ENCODE measurements around the gene NECTIN4.

NECTIN4 gene

GRCh38 chr1:161096530-161096929 lies 7.2 kb upstream of the NECTIN4 start:
- no peak overlapping the region for H3K4me2 ChIP-seq (ENCODE audit: low read depth, low read length)
- no peak overlapping the region for H3K27ac ChIP-seq (ENCODE audit: low read length)

GRCh38 chr1:161096015-161096414 lies 6.7 kb upstream of the NECTIN4 start:
- no peak overlapping the region for H3K4me2 ChIP-seq (ENCODE audit: low read depth, low read length)

More at GRCh38 chr1:161096530-161096929, 7.2 kb upstream of the NECTIN4 start:
- H3K9ac ChIP-seq (ENCODE audit: low read length) = no peak overlapping the region
- no peaks in the 10 kb centered on the region for H3K79me2 ChIP-seq (ENCODE audit: low read length)
- no peaks in the 10 kb centered on the region for H3K36me3 ChIP-seq (replicated peaks; ENCODE audit: insufficient read depth, low read length)
- H3K27me3 ChIP-seq (replicated peaks; ENCODE audit: insufficient read depth, low read length) = no peaks in the 10 kb centered on the region
- no peak for DNase-seq
- no peak overlapping the region for H3K4me3 ChIP-seq (ENCODE audit: low read length)
- H3F3A ChIP-seq (ENCODE audit: insufficient read depth, low read length) = peaks cover 26% of the 10 kb centered on the region
- H3K4me1 ChIP-seq (ENCODE audit: low read length) = peaks cover 14% of the 10 kb centered on the region
- TF ChIP-seq EZH2 (optimal IDR thresholded peaks at IDR 0.05; ENCODE audit: low read depth, low read length) (no peak), CTCF (IDR thresholded peaks at IDR 0.05; ENCODE audit: low read length) (no peak), EZH2phosphoT487 (IDR thresholded peaks at IDR 0.05; ENCODE audit: low read length) (no peak)
- H2AFZ ChIP-seq (ENCODE audit: low read length) = no peak overlapping the region
- H3K9me2 ChIP-seq (replicated peaks; ENCODE audit: insufficient read depth, low read length) = no peaks in the 10 kb centered on the region
- no peaks in the 10 kb centered on the region for H4K20me1 ChIP-seq (ENCODE audit: insufficient read depth, low read length)
- H3K9me3 ChIP-seq (replicated peaks; ENCODE audit: insufficient read depth, low read length) = no peaks in the 10 kb centered on the region

GRCh38 chr1:161095230-161095629 lies 5.9 kb upstream of the NECTIN4 start:
- H3K36me3 ChIP-seq (replicated peaks; ENCODE audit: insufficient read depth, low read length) = no peaks in the 10 kb centered on the region
- H3K27me3 ChIP-seq (replicated peaks; ENCODE audit: insufficient read depth, low read length) = no peaks in the 10 kb centered on the region
- H3K4me2 ChIP-seq (ENCODE audit: low read depth, low read length) = no peak overlapping the region
- no peak overlapping the region for H3K9ac ChIP-seq (ENCODE audit: low read length)
- no peak overlapping the region for H2AFZ ChIP-seq (ENCODE audit: low read length)
- DNase-seq = no peak
- no peak overlapping the region for H3K4me3 ChIP-seq (ENCODE audit: low read length)
- H3K27ac ChIP-seq (ENCODE audit: low read length) = no peak overlapping the region
- H3K4me1 ChIP-seq (ENCODE audit: low read length) = peaks cover 14% of the 10 kb centered on the region
- H4K20me1 ChIP-seq (ENCODE audit: insufficient read depth, low read length) = no peaks in the 10 kb centered on the region
- no peak for TF ChIP-seq EZH2phosphoT487 (IDR thresholded peaks at IDR 0.05; ENCODE audit: low read length)
- no peak for TF ChIP-seq CTCF (IDR thresholded peaks at IDR 0.05; ENCODE audit: low read length)
- TF ChIP-seq EZH2 (optimal IDR thresholded peaks at IDR 0.05; ENCODE audit: low read depth, low read length) = no peak
- no peaks in the 10 kb centered on the region for H3K79me2 ChIP-seq (ENCODE audit: low read length)
- H3K9me2 ChIP-seq (replicated peaks; ENCODE audit: insufficient read depth, low read length) = no peaks in the 10 kb centered on the region
- peaks cover 24% of the 10 kb centered on the region for H3F3A ChIP-seq (ENCODE audit: insufficient read depth, low read length)
- H3K9me3 ChIP-seq (replicated peaks; ENCODE audit: insufficient read depth, low read length) = no peaks in the 10 kb centered on the region

More at GRCh38 chr1:161096015-161096414, 6.7 kb upstream of the NECTIN4 start:
- H3K36me3 ChIP-seq (replicated peaks; ENCODE audit: insufficient read depth, low read length) = no peaks in the 10 kb centered on the region
- H3K9ac ChIP-seq (ENCODE audit: low read length) = no peak overlapping the region
- no peaks in the 10 kb centered on the region for H3K9me3 ChIP-seq (replicated peaks; ENCODE audit: insufficient read depth, low read length)
- H3K27me3 ChIP-seq (replicated peaks; ENCODE audit: insufficient read depth, low read length) = no peaks in the 10 kb centered on the region
- no peak overlapping the region for H3K27ac ChIP-seq (ENCODE audit: low read length)
- no peaks in the 10 kb centered on the region for H4K20me1 ChIP-seq (ENCODE audit: insufficient read depth, low read length)
- H3K4me3 ChIP-seq (ENCODE audit: low read length) = no peak overlapping the region
- no peaks in the 10 kb centered on the region for H3K9me2 ChIP-seq (replicated peaks; ENCODE audit: insufficient read depth, low read length)
- H3F3A ChIP-seq (ENCODE audit: insufficient read depth, low read length) = peaks cover 26% of the 10 kb centered on the region
- H3K4me1 ChIP-seq (ENCODE audit: low read length) = peaks cover 14% of the 10 kb centered on the region
- DNase-seq = no peak
- no peak overlapping the region for H2AFZ ChIP-seq (ENCODE audit: low read length)
- H3K79me2 ChIP-seq (ENCODE audit: low read length) = no peaks in the 10 kb centered on the region
- no peak for TF ChIP-seq EZH2phosphoT487 (IDR thresholded peaks at IDR 0.05; ENCODE audit: low read length)
- no peak for TF ChIP-seq CTCF (IDR thresholded peaks at IDR 0.05; ENCODE audit: low read length)
- no peak for TF ChIP-seq EZH2 (optimal IDR thresholded peaks at IDR 0.05; ENCODE audit: low read depth, low read length)

Data from MM.1S (cell line).